Measurements from ENCODE around the gene ELFN1.

ELFN1 gene

DNA sequence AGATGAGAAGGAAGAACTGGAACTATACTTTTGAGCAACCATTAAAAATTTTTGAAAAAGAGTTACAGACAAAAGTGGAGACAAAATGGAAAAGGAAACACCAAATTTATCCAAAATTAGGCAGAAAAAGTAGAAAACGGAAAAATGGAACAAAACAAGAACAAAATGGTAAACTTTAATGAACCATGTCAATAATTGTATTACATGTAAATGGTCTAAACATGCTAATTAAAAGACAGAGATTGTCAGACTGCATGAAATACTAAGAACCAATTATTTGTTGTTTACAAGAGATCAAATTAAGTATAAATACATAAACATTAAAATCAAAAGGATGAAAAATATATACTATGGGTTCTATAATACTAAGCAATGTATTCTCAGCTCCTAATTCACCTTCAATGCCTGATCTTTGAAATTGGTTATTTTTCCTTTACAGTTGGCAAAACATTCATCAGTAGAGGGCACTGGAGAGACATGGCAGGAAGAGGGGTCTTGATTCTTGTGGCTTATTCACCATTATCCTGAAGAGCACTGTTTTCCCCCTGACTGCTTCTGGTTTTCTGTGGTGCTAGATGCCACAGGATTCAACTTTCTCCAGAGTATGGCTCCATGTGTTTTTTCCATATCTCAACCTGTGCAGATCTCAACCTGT, 124.9 kb downstream of the ELFN1 start:
- DNase-seq (ENCODE audit: low read depth in 2 of 2): no peak

Measured in activated CD4-positive, alpha-beta T cell treated with anti-CD3 and anti-CD28 coated beads for 24 hours (primary cell).